Ascending aorta (tissue), 2 donors: ENCODE data around the gene CANX. TPM values are rescaled to one million over a fixed set of nuclear protein-coding genes. Genes with fewer than 3 reads are reported as not detected.

Source experiments
- DNase-seq, 2 donors: peaks; one replicate each; pipeline ENCODE4 v3.0.0-alpha.2; 2019; ENCODE audit warnings: low spot score in 2 of 2
- H3K27ac ChIP-seq, 2 donors: fragments of 200-600 bp; sonication (generic); one replicate each; pipeline ENCODE4 v1.5.1; 2016 to 2017; ENCODE audit warnings: mild to moderate bottlenecking in 1 of 2
- H3K27me3 ChIP-seq: fragments of 200-600 bp; sonication (generic); one replicate; pipeline ENCODE4 v1.5.1; 2017
- H3K36me3 ChIP-seq, 2 donors: fragments of 200-600 bp; sonication (generic); one replicate each; pipeline ENCODE4 v1.5.1; 2016
- H3K4me1 ChIP-seq, 2 donors: fragments of 200-600 bp; sonication (generic); one replicate each; pipeline ENCODE4 v1.5.1; 2016 to 2017; ENCODE audit warnings: mild to moderate bottlenecking in 1 of 2
- H3K4me3 ChIP-seq, 2 donors: fragments of 200-600 bp; sonication (generic); one replicate each; pipeline ENCODE4 v1.5.1; 2016 to 2017; ENCODE audit warnings: mild to moderate bottlenecking in 1 of 2
- H3K9me3 ChIP-seq, 2 donors: fragments of 200-600 bp; sonication (generic); one replicate each; pipeline ENCODE4 v1.5.1; 2016
- CTCF ChIP-seq, 3 experiments: fragments of 200-600 bp in 2 of 3; fragments of 450-650 bp in 1 of 3; sonication (generic) in 2 of 3; IDR thresholded peaks; one replicate each; pipeline ENCODE4 v1.5.1; 2016 to 2019; ENCODE audit warnings: antibody characterized with exemption in 3 of 3, mild to moderate bottlenecking in 1 of 3, moderate library complexity in 1 of 3
- intact Hi-C: fragments of 100-400 bp; cut with DNase I; formaldehyde crosslinking; loops from one replicate; pipeline ENCODE4 v1.15.1; 2023
- total RNA-seq: library from RNA; depleted of rRNA; stranded (reverse); fragments of >200 nt; gene quantifications from one replicate; pipeline ENCODE4 v1.1.0, GENCODE V29; 2016

CANX gene
- total RNA-seq, 1 donor from 2014 or later = 214 TPM

DNA sequence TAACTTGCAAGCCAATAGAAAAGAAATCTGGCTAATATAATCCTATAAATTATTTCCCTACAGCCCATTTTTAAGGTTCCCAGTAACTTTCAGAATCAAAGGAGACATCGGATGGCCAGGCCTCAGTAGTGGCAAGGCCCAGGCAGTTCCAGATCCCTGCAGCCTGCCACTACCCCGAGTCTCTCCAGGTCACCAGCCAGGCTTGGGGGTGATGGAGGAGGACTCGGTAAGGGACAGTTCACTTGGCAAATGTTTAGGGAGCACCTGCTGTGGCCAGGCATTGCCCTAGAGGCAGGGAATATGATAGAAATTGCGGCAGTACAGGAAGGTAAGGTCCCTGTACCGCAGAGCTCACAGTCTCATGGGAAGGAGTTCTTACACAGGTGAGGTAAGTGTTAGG, 79.8 kb downstream of the CANX start:
- H3K36me3 ChIP-seq = peaks cover 42 to 51% of the 10 kb centered on the region in 2 donors
- no peaks in the 10 kb centered on the region for H3K9me3 ChIP-seq
- no peak overlapping the region for H3K4me3 ChIP-seq
- H3K27ac ChIP-seq = no peak overlapping the region
- H3K4me1 ChIP-seq = no peaks in the 10 kb centered on the region
- TF ChIP-seq CTCF (IDR thresholded peaks at IDR 0.05) = no peak
- intact Hi-C loops = no loop called here
- H3K27me3 ChIP-seq = no peaks in the 10 kb centered on the region
- no peak for DNase-seq

- no peak for DNase-seq
- intact Hi-C loops = no loop called here
- Histone ChIP-seq H3K4me3 (no peak overlapping the region), H3K27ac (no peak overlapping the region), H3K4me1 (no peaks in the 10 kb centered on the region), H3K36me3 (peaks cover 30 to 38% of the 10 kb centered on the region in 2 donors), H3K27me3 (no peaks in the 10 kb centered on the region), H3K9me3 (no peaks in the 10 kb centered on the region)
- TF ChIP-seq CTCF (IDR thresholded peaks at IDR 0.05) = no peak
These were observed 81.1 kb downstream of the CANX start for GRCh38 chr5:179779826-179780225.

- peaks cover 24 to 34% of the 10 kb centered on the region in 2 donors for H3K36me3 ChIP-seq
These were observed 81.6 kb downstream of the CANX start for GRCh38 chr5:179780362-179780761.

More at GRCh38 chr5:179780362-179780761, 81.6 kb downstream of the CANX start:
- no peaks in the 10 kb centered on the region for H3K27me3 ChIP-seq
- H3K27ac ChIP-seq = no peak overlapping the region
- H3K4me1 ChIP-seq = no peaks in the 10 kb centered on the region
- H3K9me3 ChIP-seq = no peaks in the 10 kb centered on the region
- no peak for DNase-seq
- no peak overlapping the region for H3K4me3 ChIP-seq
- no peak for TF ChIP-seq CTCF (IDR thresholded peaks at IDR 0.05)
- intact Hi-C loops = no loop called here

Other genes with a start within 250 kb of the CANX start
- 12.2 TPM for gene RUFY1, start 148.4 kb upstream of the CANX start, total RNA-seq
- gene HNRNPH1, start 75.3 kb upstream of the CANX start, total RNA-seq = 206 TPM
- not detected for gene CBY3, start 17.9 kb upstream of the CANX start, total RNA-seq
- gene MAML1, start 33.9 kb downstream of the CANX start, total RNA-seq = 42.6 TPM
- gene LTC4S, start 95.0 kb downstream of the CANX start, total RNA-seq = 91.7 TPM
- gene MGAT4B, start 107.9 kb downstream of the CANX start, total RNA-seq = 207 TPM
- gene SQSTM1, start 121.9 kb downstream of the CANX start, total RNA-seq = 476 TPM
- gene MRNIP, start 159.8 kb downstream of the CANX start, total RNA-seq = 17.3 TPM
- gene TBC1D9B, start 208.9 kb downstream of the CANX start, total RNA-seq = 220 TPM